Peyer's patch (tissue), 4 donors: ENCODE data around the gene SLC8A2. TPM values are rescaled to one million over a fixed set of nuclear protein-coding genes. Genes with fewer than 3 reads are reported as not detected.
A peak's percentile ranks its signal among the peaks of the same experiment; 100 is the strongest.

Experiments
- DNase-seq, 3 donors: peaks; one replicate each; pipeline ENCODE4 v3.0.0-alpha.2; 2017 to 2019
- H3K27ac ChIP-seq, 4 donors: fragments of 200-600 bp; sonication (generic); one replicate each; pipeline ENCODE4 v1.5.1; 2016 to 2019
- H3K27me3 ChIP-seq, 2 donors: fragments of 200-600 bp; sonication (generic); one replicate each; pipeline ENCODE4 v1.5.1; 2019
- H3K36me3 ChIP-seq, 3 donors: fragments of 200-600 bp; sonication (generic); one replicate each; pipeline ENCODE4 v1.5.1; 2016 to 2019
- H3K4me1 ChIP-seq, 4 donors: fragments of 200-600 bp; sonication (generic); one replicate each; pipeline ENCODE4 v1.5.1; 2016 to 2019
- H3K4me3 ChIP-seq, 4 donors: fragments of 200-600 bp; sonication (generic); 1 replicate in 3 of 4; 2 replicates in 1 of 4; pipeline ENCODE4 v1.5.1; 2016 to 2019; ENCODE audit warnings: mild to moderate bottlenecking in 1 of 4
- H3K9me3 ChIP-seq, 4 donors: fragments of 200-600 bp; sonication (generic); one replicate each; pipeline ENCODE4 v1.5.1; 2016 to 2019; ENCODE audit warnings: mild to moderate bottlenecking in 1 of 4
- CTCF ChIP-seq, 6 experiments: fragments of 450-650 bp in 4 of 6; fragments of 200-600 bp in 2 of 6; sonication (generic) in 1 of 6; IDR thresholded peaks; one replicate each; pipeline ENCODE4 v1.5.1; 2017 to 2019; ENCODE audit warnings: antibody characterized with exemption in 6 of 6, mild to moderate bottlenecking in 3 of 6, moderate library complexity in 1 of 6
- POLR2A ChIP-seq, 2 donors: fragments of 450-650 bp; IDR thresholded peaks; one replicate each; pipeline ENCODE4 v1.5.1; 2017; ENCODE audit warnings: antibody characterized with exemption in 2 of 2, mild to moderate bottlenecking in 2 of 2, moderate library complexity in 2 of 2
- total RNA-seq, 4 donors: library from RNA; depleted of rRNA; stranded (reverse); fragments of >200 nt; gene quantifications; one replicate each; pipeline ENCODE4 v1.1.0, GENCODE V29; 2016

Gene SLC8A2
- total RNA-seq, 4 donors from 2014 or later, result 0.53 to 0.85 TPM; not detected in 2

DNA sequence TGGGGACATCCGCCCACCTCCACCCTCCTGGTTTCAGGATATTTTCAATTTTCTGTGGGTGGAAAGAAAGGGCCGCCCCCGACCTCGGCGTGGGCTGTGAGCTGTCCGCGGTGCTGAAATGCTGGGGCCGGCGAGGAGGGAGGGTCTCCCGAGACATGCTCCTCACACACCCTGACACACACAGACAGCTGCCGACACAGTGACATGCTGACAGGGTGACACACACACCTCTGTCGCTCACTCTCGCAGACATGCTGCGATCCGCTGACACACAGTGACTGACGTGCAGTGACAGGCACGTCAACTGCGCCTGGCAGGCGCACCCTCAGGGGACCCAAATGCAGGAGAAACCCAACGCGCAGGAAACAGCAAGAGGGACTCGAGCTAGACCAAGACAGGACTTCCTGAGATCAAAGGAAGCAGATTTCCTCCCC, 27.3 kb downstream of the SLC8A2 start:
- DNase-seq, result no peak
- Histone ChIP-seq H3K9me3 (peaks cover 0 to 7% (median 0%) of the 10 kb centered on the region in 4 donors), H3K4me3 (no peak overlapping the region), H3K4me1 (peaks cover 0 to 26% (median 7%) of the 10 kb centered on the region in 4 donors), H3K27me3 (peaks cover 0 to 11% of the 10 kb centered on the region in 2 donors), H3K36me3 (no peaks in the 10 kb centered on the region), H3K27ac (no peak overlapping the region)
- TF ChIP-seq CTCF (IDR thresholded peaks at IDR 0.05), result no peak
- no peak for TF ChIP-seq POLR2A (IDR thresholded peaks at IDR 0.05)

- no peak overlapping the region for H3K4me3 ChIP-seq
- peaks cover 0 to 11% of the 10 kb centered on the region in 2 donors for H3K27me3 ChIP-seq
- H3K4me1 ChIP-seq, result peaks cover 0 to 26% (median 7%) of the 10 kb centered on the region in 4 donors
- H3K36me3 ChIP-seq, result no peaks in the 10 kb centered on the region
- TF ChIP-seq POLR2A (IDR thresholded peaks at IDR 0.05), result no peak
- no peak for TF ChIP-seq CTCF (IDR thresholded peaks at IDR 0.05)
- no peak overlapping the region for H3K27ac ChIP-seq
- peaks cover 0 to 7% (median 0%) of the 10 kb centered on the region in 4 donors for H3K9me3 ChIP-seq
- DNase-seq, result no peak
These were observed 28.4 kb downstream of the SLC8A2 start for GRCh38 chr19:47443331-47443730.

GRCh38 chr19:47438793-47439220, 32.9 kb downstream of the SLC8A2 start:
- no peaks in the 10 kb centered on the region for H3K27me3 ChIP-seq
- H3K9me3 ChIP-seq, result no peaks in the 10 kb centered on the region
- no peak overlapping the region for H3K27ac ChIP-seq
- no peaks in the 10 kb centered on the region for H3K36me3 ChIP-seq
- no peaks in the 10 kb centered on the region for H3K4me1 ChIP-seq
- TF ChIP-seq CTCF (IDR thresholded peaks at IDR 0.05) (no peak), POLR2A (IDR thresholded peaks at IDR 0.05) (no peak)
- no peak overlapping the region for H3K4me3 ChIP-seq
- no peak for DNase-seq

DNA sequence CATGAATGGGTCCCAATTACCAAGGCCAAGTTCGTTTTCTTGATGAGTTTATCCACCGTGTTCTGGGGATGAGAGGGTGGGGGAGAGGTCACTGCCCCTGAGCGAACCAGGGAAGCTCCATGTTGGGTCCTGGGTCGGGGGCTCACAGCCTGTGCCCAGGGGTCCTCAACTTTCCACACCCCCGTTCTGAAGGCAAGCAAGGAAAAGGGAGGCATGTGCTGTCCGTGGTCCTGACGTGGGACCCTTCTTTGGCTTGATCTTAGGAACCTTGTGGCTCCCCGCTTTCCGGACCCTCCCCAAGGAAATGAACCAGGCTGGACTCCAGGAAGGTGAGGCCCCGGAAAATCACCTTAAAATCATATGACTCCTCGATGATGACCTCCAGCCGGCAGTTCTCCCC, 34.2 kb downstream of the SLC8A2 start:
- no peak for TF ChIP-seq CTCF (IDR thresholded peaks at IDR 0.05)
- no peak for TF ChIP-seq POLR2A (IDR thresholded peaks at IDR 0.05)
- no peaks in the 10 kb centered on the region for H3K36me3 ChIP-seq
- no peak overlapping the region for H3K27ac ChIP-seq
- H3K4me1 ChIP-seq, result no peaks in the 10 kb centered on the region
- no peaks in the 10 kb centered on the region for H3K9me3 ChIP-seq
- no peaks in the 10 kb centered on the region for H3K27me3 ChIP-seq
- no peak overlapping the region for H3K4me3 ChIP-seq
- no peak for DNase-seq

DNA sequence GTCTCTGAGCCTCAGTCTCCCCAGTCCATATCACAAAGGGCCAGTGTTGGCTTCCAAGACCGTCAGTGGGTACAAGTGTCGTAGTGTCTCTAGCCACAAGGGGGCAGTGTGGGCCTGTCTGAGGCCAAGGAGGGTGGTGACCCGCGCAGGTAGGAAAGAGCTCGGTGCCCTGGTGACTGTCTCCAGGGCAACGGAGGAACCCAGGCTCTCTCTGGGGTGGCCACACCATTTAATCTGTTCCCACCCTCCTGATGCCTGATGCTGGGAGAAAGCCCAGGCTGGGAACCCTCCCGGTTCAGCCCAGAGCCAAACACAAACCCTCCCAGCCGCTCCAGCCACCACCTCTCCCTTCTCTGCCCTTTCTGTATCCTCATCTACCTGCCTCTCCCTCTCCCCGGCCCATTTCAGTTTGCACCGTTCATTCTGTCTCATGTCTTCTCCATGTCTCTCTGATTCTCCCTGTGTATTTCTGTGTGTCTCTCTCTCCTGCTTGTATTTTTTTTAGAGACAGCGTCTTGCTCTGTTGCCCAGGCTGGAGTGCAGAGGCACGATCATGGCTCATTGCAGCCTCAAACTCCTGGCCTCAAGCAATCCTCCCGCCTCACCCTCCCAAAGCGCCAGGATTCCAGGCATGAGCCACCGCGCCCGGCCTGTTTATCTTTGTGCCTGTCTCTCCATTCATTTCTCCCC, 34.8 kb downstream of the SLC8A2 start:
- H3K27ac ChIP-seq, result no peak overlapping the region

More for the DNA sequence above, 34.8 kb downstream of the SLC8A2 start:
- no peaks in the 10 kb centered on the region for H3K4me1 ChIP-seq
- no peaks in the 10 kb centered on the region for H3K9me3 ChIP-seq
- TF ChIP-seq CTCF (IDR thresholded peaks at IDR 0.05) (peak; percentile 77 to 94 (median 89)), POLR2A (IDR thresholded peaks at IDR 0.05) (no peak)
- DNase-seq, result peak; percentile 80 to 92 (median 81)
- H3K36me3 ChIP-seq, result no peaks in the 10 kb centered on the region
- H3K27me3 ChIP-seq, result no peaks in the 10 kb centered on the region
- peak overlapping the region in 1 of 4 donors; percentile 6 for H3K4me3 ChIP-seq
